DND-41 (cell line): ENCODE measurements around the gene RUNX2.
"Not testable (repeated sequence)": the region's sequence is repeated elsewhere in the genome, so short reads cannot be mapped to it uniquely, and the experiment has no call there.

Experiments
- CTCF ChIP-seq: IDR thresholded peaks from 2 replicates; pipeline ENCODE4 v1.5.1; 2012; ENCODE audit warnings: borderline replicate concordance, low read length, moderate library complexity, mild to moderate bottlenecking; ENCODE audit not compliant: poor library complexity, severe bottlenecking; ENCODE audit errors: extremely low read depth
- EZH2 ChIP-seq: IDR thresholded peaks from 3 replicates; pipeline ENCODE4 v1.6.1; 2012; ENCODE audit warnings: borderline replicate concordance, low read depth, mild to moderate bottlenecking, moderate library complexity, low read length, inconsistent platforms; ENCODE audit not compliant: severe bottlenecking

- TF ChIP-seq CTCF, EZH2: not testable (repeated sequence)
These were observed 347.0 kb downstream of the RUNX2 start for GRCh38 chr6:45675166-45675565.
